Measurements from ENCODE around the gene TEX28. TPM values are rescaled to one million over a fixed set of nuclear protein-coding genes. Genes with fewer than 3 reads are reported as not detected.
A peak's percentile ranks its signal among the peaks of the same experiment; 100 is the strongest.

Gene TEX28
- total RNA-seq, 1 donor from 2014 or later: not detected

DNA sequence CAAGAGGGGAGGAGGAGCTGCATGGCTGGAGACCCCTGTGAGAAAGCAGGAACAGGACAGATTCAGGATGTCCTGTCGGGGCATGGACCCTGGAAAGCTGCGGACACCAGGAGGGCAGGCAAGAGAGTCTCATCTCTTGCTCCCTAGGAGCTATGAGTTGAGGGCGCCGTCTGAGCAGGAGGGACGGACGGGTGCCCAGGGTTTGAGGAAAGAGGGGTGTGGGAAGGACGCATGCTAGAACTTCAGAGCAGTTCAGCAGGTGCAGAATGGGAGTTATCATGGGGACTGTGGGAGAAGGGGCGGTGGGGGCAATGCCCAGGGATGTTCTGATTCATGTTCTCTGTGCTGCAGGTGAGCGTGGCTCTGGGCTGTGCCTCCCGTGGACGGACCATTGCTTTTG lies 25.5 kb upstream of the TEX28 start:
- intact Hi-C loops (cut with DNase I): no loop called here
- Histone ChIP-seq H3K36me3 (no peaks in the 10 kb centered on the region), H3K4me3 (no peak overlapping the region), H3K27me3 (no peaks in the 10 kb centered on the region), H3K27ac (no peak overlapping the region), H3K9me3 (no peaks in the 10 kb centered on the region), H3K4me1 (no peaks in the 10 kb centered on the region)
- DNase-seq (ENCODE audit: extremely low spot score in 2 of 2): no peak
- TF ChIP-seq, protein P1, sequence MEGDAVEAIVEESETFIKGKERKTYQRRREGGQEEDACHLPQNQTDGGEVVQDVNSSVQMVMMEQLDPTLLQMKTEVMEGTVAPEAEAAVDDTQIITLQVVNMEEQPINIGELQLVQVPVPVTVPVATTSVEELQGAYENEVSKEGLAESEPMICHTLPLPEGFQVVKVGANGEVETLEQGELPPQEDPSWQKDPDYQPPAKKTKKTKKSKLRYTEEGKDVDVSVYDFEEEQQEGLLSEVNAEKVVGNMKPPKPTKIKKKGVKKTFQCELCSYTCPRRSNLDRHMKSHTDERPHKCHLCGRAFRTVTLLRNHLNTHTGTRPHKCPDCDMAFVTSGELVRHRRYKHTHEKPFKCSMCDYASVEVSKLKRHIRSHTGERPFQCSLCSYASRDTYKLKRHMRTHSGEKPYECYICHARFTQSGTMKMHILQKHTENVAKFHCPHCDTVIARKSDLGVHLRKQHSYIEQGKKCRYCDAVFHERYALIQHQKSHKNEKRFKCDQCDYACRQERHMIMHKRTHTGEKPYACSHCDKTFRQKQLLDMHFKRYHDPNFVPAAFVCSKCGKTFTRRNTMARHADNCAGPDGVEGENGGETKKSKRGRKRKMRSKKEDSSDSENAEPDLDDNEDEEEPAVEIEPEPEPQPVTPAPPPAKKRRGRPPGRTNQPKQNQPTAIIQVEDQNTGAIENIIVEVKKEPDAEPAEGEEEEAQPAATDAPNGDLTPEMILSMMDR (IDR thresholded peaks at IDR 0.05): no peak
- TF ChIP-seq POLR2AphosphoS5 (IDR thresholded peaks at IDR 0.05; ENCODE audit: insufficient read depth in 1 of 2, low read depth in 1 of 2) (no peak), POLR2A (IDR thresholded peaks at IDR 0.05) (no peak)

DNA sequence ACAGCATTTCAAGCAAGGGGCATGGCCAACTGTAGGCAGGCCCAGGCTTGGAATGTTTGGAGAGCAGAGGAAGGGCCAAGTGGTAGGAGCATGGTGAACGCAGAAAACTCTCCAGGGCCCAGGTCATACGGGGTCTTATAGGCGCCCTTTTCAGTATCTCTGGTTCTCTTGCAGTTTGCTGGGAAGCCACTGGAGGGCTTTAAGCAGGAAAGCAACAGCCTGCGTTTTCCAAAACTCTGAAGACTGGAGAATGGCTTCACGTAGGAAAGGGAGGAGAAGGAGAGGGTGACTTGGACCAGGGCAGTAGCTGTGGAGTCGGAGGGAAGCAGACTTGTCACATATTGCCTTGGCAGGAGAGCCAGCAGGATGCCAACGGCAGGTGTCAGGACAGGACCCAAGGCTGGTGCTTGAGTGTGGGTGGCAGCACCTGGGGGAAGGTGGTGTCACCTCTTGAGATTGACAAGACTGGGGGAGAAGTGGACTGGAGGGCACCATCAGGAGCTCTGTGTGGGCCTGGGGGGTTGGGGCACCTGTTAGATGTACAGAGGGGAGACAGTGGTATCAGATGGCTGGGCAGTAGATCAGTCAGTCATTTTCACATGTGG lies 22.6 kb upstream of the TEX28 start:
- Histone ChIP-seq H3K4me3 (no peak overlapping the region), H3K27ac (no peak overlapping the region), H3K36me3 (no peaks in the 10 kb centered on the region), H3K4me1 (no peaks in the 10 kb centered on the region), H3K9me3 (no peaks in the 10 kb centered on the region), H3K27me3 (no peaks in the 10 kb centered on the region)
- TF ChIP-seq POLR2AphosphoS5 (IDR thresholded peaks at IDR 0.05; ENCODE audit: insufficient read depth in 1 of 2, low read depth in 1 of 2) (no peak), POLR2A (IDR thresholded peaks at IDR 0.05) (no peak)
- TF ChIP-seq, protein P1 (IDR thresholded peaks at IDR 0.05): peak in 1 of 3 experiments; percentile 39
- no peak for DNase-seq (ENCODE audit: extremely low spot score in 2 of 2)
- intact Hi-C loops (cut with DNase I): no loop called here

DNA sequence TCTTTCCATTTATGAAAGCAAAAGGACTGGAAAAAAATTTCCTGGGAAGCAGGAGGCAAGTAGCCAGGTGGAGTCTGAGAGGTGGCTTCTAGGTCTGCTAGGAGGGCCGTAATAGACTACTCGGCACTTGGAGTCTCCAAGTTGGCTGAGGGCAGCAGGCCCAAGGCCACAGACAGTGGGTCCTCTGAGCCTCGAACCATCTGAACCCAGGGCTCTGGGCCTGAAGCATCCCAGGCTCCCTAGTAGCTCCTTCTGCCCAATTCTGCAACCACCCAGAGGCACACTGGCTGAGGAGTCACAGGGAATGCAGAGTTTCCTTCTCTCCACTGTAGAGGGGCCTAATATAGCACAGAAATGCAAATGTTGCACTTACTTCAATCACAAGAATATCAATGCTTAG lies 20.5 kb upstream of the TEX28 start:
- no peaks in the 10 kb centered on the region for H3K36me3 ChIP-seq
- H3K9me3 ChIP-seq: no peaks in the 10 kb centered on the region
- H3K27ac ChIP-seq: no peak overlapping the region
- TF ChIP-seq, protein P1 (IDR thresholded peaks at IDR 0.05): no peak
- TF ChIP-seq POLR2A (IDR thresholded peaks at IDR 0.05): no peak
- TF ChIP-seq POLR2AphosphoS5 (IDR thresholded peaks at IDR 0.05; ENCODE audit: insufficient read depth in 1 of 2, low read depth in 1 of 2): no peak
- H3K4me1 ChIP-seq: no peaks in the 10 kb centered on the region
- H3K27me3 ChIP-seq: no peaks in the 10 kb centered on the region
- no peak for DNase-seq (ENCODE audit: extremely low spot score in 2 of 2)
- intact Hi-C loops (cut with DNase I): no loop called here
- no peak overlapping the region for H3K4me3 ChIP-seq

DNA sequence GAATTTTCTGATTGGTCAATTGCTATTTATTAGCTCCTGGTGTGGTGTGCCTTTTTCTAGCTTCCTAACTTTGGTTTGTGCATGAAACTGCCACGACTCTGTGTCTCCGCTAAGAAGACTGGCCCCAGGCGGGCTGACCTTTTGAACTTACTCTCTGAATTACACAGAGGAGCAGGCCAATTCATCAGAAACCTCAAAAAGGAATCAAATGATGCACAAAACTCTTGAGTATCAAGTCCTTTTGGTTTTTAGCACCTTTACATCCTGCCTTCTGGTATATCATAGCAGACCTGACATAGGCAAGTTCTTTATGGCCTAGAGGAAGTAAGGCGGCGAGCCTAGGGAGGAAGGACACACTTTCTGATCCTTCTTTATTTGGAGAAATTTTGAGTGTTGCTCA lies 18.2 kb upstream of the TEX28 start:
- no peak for DNase-seq (ENCODE audit: extremely low spot score in 2 of 2)
- Histone ChIP-seq H3K4me3 (no peak overlapping the region), H3K36me3 (no peaks in the 10 kb centered on the region), H3K4me1 (no peaks in the 10 kb centered on the region), H3K27me3 (no peaks in the 10 kb centered on the region), H3K27ac (no peak overlapping the region), H3K9me3 (no peaks in the 10 kb centered on the region)
- intact Hi-C loops (cut with DNase I): no loop called here
- TF ChIP-seq, protein P1 (IDR thresholded peaks at IDR 0.05): no peak
- TF ChIP-seq POLR2AphosphoS5 (IDR thresholded peaks at IDR 0.05; ENCODE audit: insufficient read depth in 1 of 2, low read depth in 1 of 2): no peak

DNA sequence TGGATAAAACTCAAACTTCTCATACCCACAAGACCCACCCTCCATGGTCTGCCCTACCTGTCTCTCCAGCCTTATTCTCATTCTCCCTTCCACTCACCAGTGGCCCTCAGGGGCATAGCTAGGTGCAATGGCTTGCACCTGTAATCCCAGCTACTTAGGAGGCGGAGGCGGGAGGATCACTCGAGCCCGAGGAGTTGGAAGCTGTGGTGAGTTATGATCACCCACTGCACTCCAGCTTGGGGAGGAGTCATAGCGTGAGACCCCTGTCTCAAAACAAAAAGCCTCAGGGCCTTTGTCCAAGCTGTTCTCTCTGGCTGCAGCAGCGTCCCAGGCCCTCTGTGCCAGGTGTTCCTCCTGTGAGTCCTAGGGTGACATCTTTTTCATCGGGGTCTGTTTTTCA lies 17.2 kb upstream of the TEX28 start:
- intact Hi-C loops (cut with DNase I): no loop called here

More for the DNA sequence above, 17.2 kb upstream of the TEX28 start:
- Histone ChIP-seq H3K4me3 (no peak overlapping the region), H3K9me3 (no peaks in the 10 kb centered on the region), H3K36me3 (no peaks in the 10 kb centered on the region), H3K27ac (no peak overlapping the region), H3K4me1 (no peaks in the 10 kb centered on the region), H3K27me3 (no peaks in the 10 kb centered on the region)
- no peak for DNase-seq (ENCODE audit: extremely low spot score in 2 of 2)
- TF ChIP-seq, protein P1 (IDR thresholded peaks at IDR 0.05): no peak
- TF ChIP-seq POLR2AphosphoS5 (IDR thresholded peaks at IDR 0.05; ENCODE audit: insufficient read depth in 1 of 2, low read depth in 1 of 2): no peak
- no peak for TF ChIP-seq POLR2A (IDR thresholded peaks at IDR 0.05)

All from vagina (tissue), 2 donors.